ENCODE measurements around the gene ERCC6L2.

- TF ChIP-seq CSRNP3 (CRISPR knock-in tag; IDR thresholded peaks at IDR 0.05), result 0 out of 2 replicates have a peak, but pooled peaks have one; percentile 35
- TF ChIP-seq ZC3H10 (CRISPR knock-in tag; IDR thresholded peaks at IDR 0.05), result no peak
- no peak for TF ChIP-seq PPARA (CRISPR knock-in tag; IDR thresholded peaks at IDR 0.05; ENCODE audit: borderline replicate concordance)
Observed at GRCh38 chr9:95875305-95876137, at the start of gene ERCC6L2.
